OCI-LY7 (cell line): ENCODE results near the gene RELB. TPM values are rescaled to one million over a fixed set of nuclear protein-coding genes. Genes with fewer than 3 reads are reported as not detected.

Experiments used
- BruUV-seq: library from RNA; stranded (reverse); fragments of 400-500 nt; replicated peaks from 2 replicates; lab custom pipeline; 2021; lab: Mats Ljungman, UMichigan
- CTCF ChIA-PET: fragments of 300-600 bp; sonication (Branson Sonifier 250); formaldehyde crosslinking; loops from one replicate; lab custom pipeline; 2022; ENCODE audit warnings: antibody characterized with exemption; ENCODE audit not compliant: unreplicated experiment; lab: Charles Lee
- POLR2A ChIA-PET: fragments of 300-600 bp; sonication (Branson Sonifier 250); formaldehyde crosslinking; loops from one replicate; lab custom pipeline; 2022; ENCODE audit warnings: antibody characterized with exemption; lab: Charles Lee
- DNase-seq: peaks from one replicate; pipeline ENCODE4 v3.0.0-alpha.2; 2015; ENCODE audit warnings: low spot score
- H2AFZ ChIP-seq: fragments of 200-600 bp; sonication (generic), shearing (Covaris generic); 2 replicates; pipeline ENCODE4 v1.6.1; 2014; ENCODE audit warnings: mild to moderate bottlenecking, antibody characterized with exemption, low read length, moderate library complexity
- H3K27ac ChIP-seq: fragments of 200-600 bp; sonication (generic); 2 replicates; pipeline ENCODE4 v1.5.1; 2014; ENCODE audit warnings: mixed run types, low read depth, mild to moderate bottlenecking, moderate library complexity, low read length, inconsistent platforms; ENCODE audit not compliant: poor library complexity, severe bottlenecking
- H3K36me3 ChIP-seq: fragments of 200-600 bp; sonication (generic); 2 replicates; pipeline ENCODE4 v1.6.1; 2014; ENCODE audit warnings: mild to moderate bottlenecking, antibody characterized with exemption, low read length, moderate library complexity, mixed read lengths; ENCODE audit not compliant: insufficient read depth
- H3K4me1 ChIP-seq: fragments of 200-600 bp; sonication (generic); 2 replicates; pipeline ENCODE4 v1.5.1; 2014; ENCODE audit warnings: mild to moderate bottlenecking, low read length; ENCODE audit not compliant: insufficient read depth, poor library complexity, severe bottlenecking
- H3K4me2 ChIP-seq: fragments of 200-600 bp; sonication (generic); 2 replicates; pipeline ENCODE4 v1.6.1; 2014; ENCODE audit warnings: mild to moderate bottlenecking, low read length
- H3K4me3 ChIP-seq: fragments of 200-600 bp; sonication (generic); 2 replicates; pipeline ENCODE4 v1.5.1; 2014; ENCODE audit warnings: mild to moderate bottlenecking, low read depth, low read length; ENCODE audit not compliant: poor library complexity, severe bottlenecking
- H3K79me2 ChIP-seq: fragments of 200-600 bp; sonication (generic); 2 replicates; pipeline ENCODE4 v1.6.1; 2016; ENCODE audit warnings: low read depth, mild to moderate bottlenecking, low read length, moderate library complexity, mixed read lengths; ENCODE audit not compliant: insufficient read depth
- H3K9me2 ChIP-seq: fragments of 200-600 bp; sonication (generic); 2 replicates; pipeline ENCODE4 v1.6.1; 2016; ENCODE audit warnings: mild to moderate bottlenecking, low read length, mixed read lengths; ENCODE audit not compliant: insufficient read depth
- H3K9me3 ChIP-seq: fragments of 200-600 bp; sonication (generic); 2 replicates; pipeline ENCODE4 v1.6.1; 2014; ENCODE audit warnings: mild to moderate bottlenecking, mixed run types, low read length, mixed read lengths
- H4K20me1 ChIP-seq: fragments of 200-600 bp; sonication (generic); 2 replicates; pipeline ENCODE4 v1.6.1; 2014; ENCODE audit warnings: mild to moderate bottlenecking, antibody characterized with exemption, low read length, moderate library complexity, mixed read lengths; ENCODE audit not compliant: insufficient read depth
- EZH2phosphoT487 ChIP-seq: fragments of 200-600 bp; sonication (generic); IDR thresholded peaks from 2 replicates; pipeline ENCODE4 v1.6.1; 2018; ENCODE audit warnings: low read depth, borderline replicate concordance, mild to moderate bottlenecking, mixed run types, antibody characterized with exemption, low read length, moderate library complexity, mixed read lengths
- intact Hi-C: fragments of 100-400 bp; cut with micrococcal nuclease; formaldehyde crosslinking; loops from one replicate; pipeline ENCODE4 v1.10.0; 2022; ENCODE audit not compliant: unreplicated experiment
- total RNA-seq, 2 experiments: library from RNA; depleted of rRNA in 1 of 2; stranded (reverse); fragments of >200 nt in 1 of 2; shearing (Covaris generic) in 1 of 2; gene quantifications; 2 replicates each; pipeline ENCODE4 v1.2.3, GENCODE V29; 2014 to 2022
- TF ChIP-seq, protein P1 (sequence below): fragments of 200-600 bp; sonication (generic); conservative IDR thresholded peaks from 2 replicates; pipeline ENCODE4 v1.5.1; 2014; ENCODE audit warnings: mild to moderate bottlenecking, antibody characterized with exemption, low read length, moderate library complexity, mixed read lengths

The RELB gene
- total RNA-seq, 2 experiments from 2014 or later: 36.9 to 51.1 TPM

DNA sequence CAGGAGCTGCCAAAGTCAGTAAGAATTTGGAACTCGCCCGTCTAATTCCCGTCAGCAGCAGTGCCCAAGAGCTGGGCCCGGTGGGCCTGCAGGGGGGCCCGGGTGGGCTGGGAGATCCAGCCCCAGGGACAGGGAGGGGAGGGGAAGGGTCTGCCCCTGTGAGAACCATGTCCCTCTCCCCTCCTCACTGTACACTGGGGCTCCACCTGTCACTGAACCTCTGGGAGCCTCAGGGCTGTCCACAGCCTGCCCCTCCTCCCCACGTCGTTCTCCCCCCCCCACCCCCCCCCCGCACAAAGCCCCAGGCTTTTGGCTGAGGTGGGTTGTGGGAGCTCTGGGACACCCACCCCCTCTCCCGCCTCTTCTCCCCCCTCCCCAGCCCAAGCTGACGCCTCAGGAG, 66.8 kb downstream of the RELB start:
- ChIA-PET POLR2A (interaction anchor here (0.6 kb wide), 1 partner anchor 574 kb away, joined by 3 read pairs; no protein-coding TSS in a partner anchor), CTCF (no interaction called here)
- TF ChIP-seq, protein P1, sequence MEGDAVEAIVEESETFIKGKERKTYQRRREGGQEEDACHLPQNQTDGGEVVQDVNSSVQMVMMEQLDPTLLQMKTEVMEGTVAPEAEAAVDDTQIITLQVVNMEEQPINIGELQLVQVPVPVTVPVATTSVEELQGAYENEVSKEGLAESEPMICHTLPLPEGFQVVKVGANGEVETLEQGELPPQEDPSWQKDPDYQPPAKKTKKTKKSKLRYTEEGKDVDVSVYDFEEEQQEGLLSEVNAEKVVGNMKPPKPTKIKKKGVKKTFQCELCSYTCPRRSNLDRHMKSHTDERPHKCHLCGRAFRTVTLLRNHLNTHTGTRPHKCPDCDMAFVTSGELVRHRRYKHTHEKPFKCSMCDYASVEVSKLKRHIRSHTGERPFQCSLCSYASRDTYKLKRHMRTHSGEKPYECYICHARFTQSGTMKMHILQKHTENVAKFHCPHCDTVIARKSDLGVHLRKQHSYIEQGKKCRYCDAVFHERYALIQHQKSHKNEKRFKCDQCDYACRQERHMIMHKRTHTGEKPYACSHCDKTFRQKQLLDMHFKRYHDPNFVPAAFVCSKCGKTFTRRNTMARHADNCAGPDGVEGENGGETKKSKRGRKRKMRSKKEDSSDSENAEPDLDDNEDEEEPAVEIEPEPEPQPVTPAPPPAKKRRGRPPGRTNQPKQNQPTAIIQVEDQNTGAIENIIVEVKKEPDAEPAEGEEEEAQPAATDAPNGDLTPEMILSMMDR: no peak
- TF ChIP-seq EZH2phosphoT487: no peak
- intact Hi-C loops: no loop called here
- no peak overlapping the region for H2AFZ ChIP-seq
- no peak overlapping the region for H3K4me2 ChIP-seq
- no TSS peak for BruUV-seq
- no peak for DNase-seq
- peaks cover 8% of the 10 kb centered on the region for H3K79me2 ChIP-seq
- peaks cover 31% of the 10 kb centered on the region for H3K4me1 ChIP-seq
- H3K9me2 ChIP-seq: no peaks in the 10 kb centered on the region
- H4K20me1 ChIP-seq: no peaks in the 10 kb centered on the region; the same call in 1 of the 2 replicates
- no peak overlapping the region for H3K27ac ChIP-seq
- H3K36me3 ChIP-seq: peaks cover 95% of the 10 kb centered on the region
- no peak overlapping the region for H3K4me3 ChIP-seq
- no peaks in the 10 kb centered on the region for H3K9me3 ChIP-seq

DNA sequence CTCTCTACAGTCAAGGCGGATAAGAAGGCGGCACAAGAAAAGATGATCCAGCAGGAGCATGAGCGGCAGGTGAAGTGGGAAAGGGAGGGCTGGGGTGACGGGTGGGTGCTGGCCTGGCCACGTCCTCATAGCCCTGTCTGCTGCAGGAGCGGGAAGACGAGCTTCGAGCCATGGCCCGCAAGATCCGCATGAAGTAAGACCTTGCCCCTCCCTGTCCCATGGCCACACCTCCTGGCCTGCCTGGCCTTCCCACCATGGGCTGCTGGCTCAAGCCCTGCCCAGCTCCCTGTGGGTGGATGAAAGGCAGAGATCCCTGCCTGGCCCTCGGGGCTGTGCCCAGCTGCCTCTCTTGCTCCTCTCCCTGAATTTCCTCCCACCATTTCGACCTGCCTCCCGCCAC, 67.8 kb downstream of the RELB start:
- CTCF ChIA-PET: no interaction called here
- no peak overlapping the region for H2AFZ ChIP-seq
- no peaks in the 10 kb centered on the region for H3K9me2 ChIP-seq
- DNase-seq: no peak
- H3K36me3 ChIP-seq: peaks cover 95% of the 10 kb centered on the region
- H3K27ac ChIP-seq: peak overlapping the region; percentile 9
- POLR2A ChIA-PET: no interaction called here
- TF ChIP-seq, protein P1: no peak
- no peak for TF ChIP-seq EZH2phosphoT487
- no peak overlapping the region for H3K4me2 ChIP-seq
- intact Hi-C loops: no loop called here
- H3K79me2 ChIP-seq: peaks cover 19% of the 10 kb centered on the region
- H4K20me1 ChIP-seq: no peaks in the 10 kb centered on the region; the same call in 1 of the 2 replicates
- no peaks in the 10 kb centered on the region for H3K9me3 ChIP-seq
- no TSS peak for BruUV-seq
- H3K4me1 ChIP-seq: peaks cover 39% of the 10 kb centered on the region
- no peak overlapping the region for H3K4me3 ChIP-seq

DNA sequence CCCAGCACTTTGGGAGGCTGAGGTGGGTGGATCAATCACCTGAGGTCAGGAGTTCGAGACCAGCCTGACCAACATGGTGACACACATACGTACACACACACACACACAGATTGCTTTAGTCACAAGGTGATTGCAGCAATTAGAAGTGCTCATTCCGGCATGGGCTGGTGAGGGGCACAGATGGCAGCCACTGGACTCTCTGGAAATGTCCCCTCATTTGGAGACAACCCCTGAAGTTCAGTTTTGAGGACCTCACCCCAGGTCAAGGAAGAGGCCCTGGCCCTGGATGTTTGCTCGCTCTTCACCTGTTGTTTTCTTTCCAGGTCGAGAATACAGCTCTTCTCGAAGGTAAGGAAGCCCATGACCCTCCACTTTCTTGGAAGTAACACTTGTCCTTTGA, 69.0 kb downstream of the RELB start:
- Histone ChIP-seq H3K4me1 (peaks cover 47% of the 10 kb centered on the region), H3K36me3 (peaks cover 95% of the 10 kb centered on the region), H3K4me2 (peak overlapping the region; percentile 100; the same call in 1 of the 2 replicates), H2AFZ (no peak overlapping the region), H3K9me3 (no peaks in the 10 kb centered on the region), H3K4me3 (no peak overlapping the region), H3K79me2 (peaks cover 30% of the 10 kb centered on the region), H3K27ac (peak overlapping the region; percentile 88), H3K9me2 (no peaks in the 10 kb centered on the region), H4K20me1 (peaks cover 3% of the 10 kb centered on the region; the same call in 1 of the 2 replicates)
- no peak for DNase-seq
- TF ChIP-seq, protein P1: no peak
- no peak for TF ChIP-seq EZH2phosphoT487
- ChIA-PET POLR2A (no interaction called here), CTCF (no interaction called here)
- intact Hi-C loops: no loop called here
- no TSS peak for BruUV-seq
